ENCODE results near the gene CYTH1.

CYTH1 gene

DNA sequence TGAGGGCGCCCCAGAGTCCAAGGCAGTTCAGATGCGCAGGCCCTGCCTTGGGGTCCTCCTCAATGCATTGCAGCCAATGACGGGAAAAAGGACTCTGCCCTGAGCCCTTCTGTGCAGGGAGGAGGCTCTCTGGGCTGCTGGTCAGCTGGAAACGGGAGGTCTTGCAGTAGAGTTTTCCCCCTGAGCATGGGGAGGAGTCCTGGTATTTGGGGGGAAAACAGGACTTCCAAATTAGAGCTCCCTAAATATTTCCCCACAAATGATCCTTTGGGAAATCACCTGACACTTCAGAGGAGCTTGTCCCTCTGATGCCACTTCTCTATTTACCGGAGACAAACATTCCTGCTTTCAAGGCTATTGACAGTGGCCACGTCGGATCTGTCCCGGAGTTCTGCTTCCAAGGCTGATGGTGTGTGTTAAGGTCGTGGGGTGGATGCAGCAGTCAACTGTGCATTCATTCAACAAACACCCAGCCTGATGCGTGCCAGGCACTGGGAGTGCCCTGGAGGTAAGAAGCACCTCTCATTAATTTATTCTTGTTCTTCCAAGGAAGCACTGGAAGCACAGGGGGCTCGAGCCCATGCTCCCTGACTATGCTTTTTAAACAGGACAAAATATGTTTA lies 131.9 kb downstream of the CYTH1 start:
- H3K36me3 ChIP-seq (ENCODE audit: insufficient read depth, low read length): no peaks in the 10 kb centered on the region
- H3K9ac ChIP-seq (ENCODE audit: low read depth, low read length): no peak overlapping the region
- no peaks in the 10 kb centered on the region for H3K27me3 ChIP-seq (ENCODE audit: insufficient read depth, low read length)
- H3K27ac ChIP-seq (ENCODE audit: low read depth, low read length): no peak overlapping the region
- 85% methylated on average over 11 of the region's 11 CpGs for WGBS
- H3K4me1 ChIP-seq (ENCODE audit: insufficient read depth, low read length): no peaks in the 10 kb centered on the region
- no peaks in the 10 kb centered on the region for H3K9me3 ChIP-seq (ENCODE audit: insufficient read depth, low read depth, low read length)
- H3K4me3 ChIP-seq (ENCODE audit: low read length): no peak overlapping the region

DNA sequence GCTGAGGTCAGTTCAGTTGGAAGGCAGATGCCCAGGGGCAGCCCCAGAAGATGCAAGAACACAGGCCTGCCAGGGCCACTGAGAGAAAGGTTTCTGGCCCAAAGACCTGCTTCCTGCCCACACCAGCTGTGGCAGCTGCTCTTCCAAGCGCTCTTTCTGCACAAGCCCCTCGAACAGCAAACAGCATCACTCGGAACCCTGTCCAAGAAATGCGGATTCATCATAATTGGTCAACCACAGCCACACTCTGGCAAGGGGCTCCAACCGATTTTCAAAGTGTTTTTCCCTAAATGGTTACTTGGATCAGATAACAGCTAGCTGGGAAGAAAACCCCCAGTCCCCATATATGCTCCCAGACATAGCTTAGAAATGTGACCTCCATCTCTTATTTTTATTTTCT lies 133.8 kb downstream of the CYTH1 start:
- Histone ChIP-seq H3K27me3 (ENCODE audit: insufficient read depth, low read length) (no peaks in the 10 kb centered on the region), H3K27ac (ENCODE audit: low read depth, low read length) (no peak overlapping the region), H3K4me3 (ENCODE audit: low read length) (no peak overlapping the region), H3K9me3 (ENCODE audit: insufficient read depth, low read depth, low read length) (no peaks in the 10 kb centered on the region), H3K9ac (ENCODE audit: low read depth, low read length) (no peak overlapping the region), H3K4me1 (ENCODE audit: insufficient read depth, low read length) (no peaks in the 10 kb centered on the region), H3K36me3 (ENCODE audit: insufficient read depth, low read length) (no peaks in the 10 kb centered on the region)
- 76% methylated on average over 5 of the region's 5 CpGs for WGBS

- Histone ChIP-seq H3K9me3 (ENCODE audit: insufficient read depth, low read depth, low read length) (no peaks in the 10 kb centered on the region), H3K27me3 (ENCODE audit: insufficient read depth, low read length) (no peaks in the 10 kb centered on the region), H3K36me3 (ENCODE audit: insufficient read depth, low read length) (no peaks in the 10 kb centered on the region), H3K4me3 (ENCODE audit: low read length) (no peak overlapping the region), H3K27ac (ENCODE audit: low read depth, low read length) (no peak overlapping the region), H3K4me1 (ENCODE audit: insufficient read depth, low read length) (no peaks in the 10 kb centered on the region), H3K9ac (ENCODE audit: low read depth, low read length) (no peak overlapping the region)
- 91% methylated on average over 8 of the region's 8 CpGs for WGBS
These were observed 135.0 kb downstream of the CYTH1 start for GRCh38 chr17:78647032-78647431.

- Histone ChIP-seq H3K27me3 (ENCODE audit: insufficient read depth, low read length) (no peaks in the 10 kb centered on the region), H3K36me3 (ENCODE audit: insufficient read depth, low read length) (no peaks in the 10 kb centered on the region), H3K27ac (ENCODE audit: low read depth, low read length) (no peak overlapping the region), H3K9me3 (ENCODE audit: insufficient read depth, low read depth, low read length) (no peaks in the 10 kb centered on the region), H3K4me1 (ENCODE audit: insufficient read depth, low read length) (no peaks in the 10 kb centered on the region), H3K9ac (ENCODE audit: low read depth, low read length) (no peak overlapping the region), H3K4me3 (ENCODE audit: low read length) (no peak overlapping the region)
- WGBS: 84% methylated on average over 30 of the region's 30 CpGs
These were observed 136.4 kb downstream of the CYTH1 start for GRCh38 chr17:78645421-78646295.

DNA sequence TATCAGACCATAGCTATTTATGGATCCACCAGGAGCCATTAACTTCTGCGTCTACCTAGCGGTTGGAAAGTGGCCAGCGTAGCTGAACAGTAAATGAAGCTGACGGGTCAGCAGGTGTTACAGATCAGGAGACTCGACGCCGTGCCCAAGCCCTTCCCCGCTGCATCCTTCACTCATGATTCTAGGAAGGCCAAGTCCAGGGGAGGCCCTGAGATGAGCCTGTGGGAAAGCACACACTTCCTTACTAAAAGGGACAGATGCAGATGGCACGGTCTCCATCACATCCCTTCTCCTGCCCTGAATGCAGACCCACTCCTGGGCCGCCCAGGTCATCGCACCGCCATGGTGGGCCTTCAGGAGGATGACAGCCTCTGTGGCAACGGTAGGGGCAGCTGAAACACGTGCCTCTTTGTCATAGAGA lies 137.1 kb downstream of the CYTH1 start:
- no peaks in the 10 kb centered on the region for H3K4me1 ChIP-seq (ENCODE audit: insufficient read depth, low read length)
- H3K27me3 ChIP-seq (ENCODE audit: insufficient read depth, low read length): no peaks in the 10 kb centered on the region
- H3K27ac ChIP-seq (ENCODE audit: low read depth, low read length): no peak overlapping the region
- H3K4me3 ChIP-seq (ENCODE audit: low read length): no peak overlapping the region
- no peaks in the 10 kb centered on the region for H3K36me3 ChIP-seq (ENCODE audit: insufficient read depth, low read length)
- no peaks in the 10 kb centered on the region for H3K9me3 ChIP-seq (ENCODE audit: insufficient read depth, low read depth, low read length)
- H3K9ac ChIP-seq (ENCODE audit: low read depth, low read length): no peak overlapping the region
- WGBS: 95% methylated on average over 14 of the region's 14 CpGs

- H3K27ac ChIP-seq (ENCODE audit: low read depth, low read length): no peak overlapping the region
These were observed 137.8 kb downstream of the CYTH1 start for GRCh38 chr17:78644224-78644623.

GRCh38 chr17:78643326-78643725 lies 138.7 kb downstream of the CYTH1 start:
- Histone ChIP-seq H3K4me1 (ENCODE audit: insufficient read depth, low read length) (no peaks in the 10 kb centered on the region), H3K36me3 (ENCODE audit: insufficient read depth, low read length) (no peaks in the 10 kb centered on the region), H3K9ac (ENCODE audit: low read depth, low read length) (no peak overlapping the region), H3K9me3 (ENCODE audit: insufficient read depth, low read depth, low read length) (no peaks in the 10 kb centered on the region), H3K27ac (ENCODE audit: low read depth, low read length) (no peak overlapping the region), H3K27me3 (ENCODE audit: insufficient read depth, low read length) (no peaks in the 10 kb centered on the region), H3K4me3 (ENCODE audit: low read length) (no peak overlapping the region)
- WGBS: 85% methylated on average over 13 of the region's 13 CpGs

More at GRCh38 chr17:78644224-78644623, 137.8 kb downstream of the CYTH1 start:
- no peaks in the 10 kb centered on the region for H3K9me3 ChIP-seq (ENCODE audit: insufficient read depth, low read depth, low read length)
- no peaks in the 10 kb centered on the region for H3K27me3 ChIP-seq (ENCODE audit: insufficient read depth, low read length)
- no peaks in the 10 kb centered on the region for H3K4me1 ChIP-seq (ENCODE audit: insufficient read depth, low read length)
- 80% methylated on average over 8 of the region's 8 CpGs for WGBS
- H3K4me3 ChIP-seq (ENCODE audit: low read length): no peak overlapping the region
- no peaks in the 10 kb centered on the region for H3K36me3 ChIP-seq (ENCODE audit: insufficient read depth, low read length)
- H3K9ac ChIP-seq (ENCODE audit: low read depth, low read length): no peak overlapping the region

GRCh38 chr17:78642707-78643106 lies 139.4 kb downstream of the CYTH1 start:
- no peaks in the 10 kb centered on the region for H3K27me3 ChIP-seq (ENCODE audit: insufficient read depth, low read length)
- no peak overlapping the region for H3K9ac ChIP-seq (ENCODE audit: low read depth, low read length)
- H3K4me1 ChIP-seq (ENCODE audit: insufficient read depth, low read length): no peaks in the 10 kb centered on the region
- WGBS: no CpG with 5 or more reads among the region's 1 CpG
- H3K9me3 ChIP-seq (ENCODE audit: insufficient read depth, low read depth, low read length): no peaks in the 10 kb centered on the region
- no peak overlapping the region for H3K4me3 ChIP-seq (ENCODE audit: low read length)
- no peak overlapping the region for H3K27ac ChIP-seq (ENCODE audit: low read depth, low read length)
- H3K36me3 ChIP-seq (ENCODE audit: insufficient read depth, low read length): no peaks in the 10 kb centered on the region

- Histone ChIP-seq H3K4me3 (ENCODE audit: low read length) (no peak overlapping the region), H3K4me1 (ENCODE audit: insufficient read depth, low read length) (no peaks in the 10 kb centered on the region), H3K9ac (ENCODE audit: low read depth, low read length) (no peak overlapping the region), H3K9me3 (ENCODE audit: insufficient read depth, low read depth, low read length) (no peaks in the 10 kb centered on the region), H3K27ac (ENCODE audit: low read depth, low read length) (no peak overlapping the region), H3K27me3 (ENCODE audit: insufficient read depth, low read length) (no peaks in the 10 kb centered on the region), H3K36me3 (ENCODE audit: insufficient read depth, low read length) (no peaks in the 10 kb centered on the region)
- WGBS: 95% methylated on average over 18 of the region's 18 CpGs
These were observed 140.4 kb downstream of the CYTH1 start for GRCh38 chr17:78641666-78642065.

DNA sequence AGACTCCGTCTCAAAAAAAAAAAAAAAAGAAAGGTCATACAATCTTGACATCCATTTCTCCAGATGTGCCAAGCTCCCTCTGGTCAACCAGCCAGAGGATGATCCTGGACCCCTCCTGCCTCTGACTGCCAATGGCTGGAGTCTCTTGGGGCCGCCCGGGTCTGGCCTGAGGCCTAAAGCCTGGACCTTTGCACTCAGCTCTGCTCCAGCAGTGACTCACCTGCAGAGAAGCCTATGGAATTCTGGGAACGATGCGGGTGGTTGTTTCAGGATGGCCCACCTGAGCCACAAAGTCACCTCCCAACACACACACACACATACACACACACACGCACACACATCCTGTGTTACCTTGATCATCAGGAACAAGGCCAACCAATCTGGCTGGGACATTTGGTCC lies 140.8 kb downstream of the CYTH1 start:
- no peak overlapping the region for H3K9ac ChIP-seq (ENCODE audit: low read depth, low read length)
- no peaks in the 10 kb centered on the region for H3K4me1 ChIP-seq (ENCODE audit: insufficient read depth, low read length)
- H3K27ac ChIP-seq (ENCODE audit: low read depth, low read length): no peak overlapping the region
- 86% methylated on average over 6 of the region's 6 CpGs for WGBS
- H3K4me3 ChIP-seq (ENCODE audit: low read length): no peak overlapping the region
- no peaks in the 10 kb centered on the region for H3K9me3 ChIP-seq (ENCODE audit: insufficient read depth, low read depth, low read length)
- no peaks in the 10 kb centered on the region for H3K27me3 ChIP-seq (ENCODE audit: insufficient read depth, low read length)
- no peaks in the 10 kb centered on the region for H3K36me3 ChIP-seq (ENCODE audit: insufficient read depth, low read length)

DNA sequence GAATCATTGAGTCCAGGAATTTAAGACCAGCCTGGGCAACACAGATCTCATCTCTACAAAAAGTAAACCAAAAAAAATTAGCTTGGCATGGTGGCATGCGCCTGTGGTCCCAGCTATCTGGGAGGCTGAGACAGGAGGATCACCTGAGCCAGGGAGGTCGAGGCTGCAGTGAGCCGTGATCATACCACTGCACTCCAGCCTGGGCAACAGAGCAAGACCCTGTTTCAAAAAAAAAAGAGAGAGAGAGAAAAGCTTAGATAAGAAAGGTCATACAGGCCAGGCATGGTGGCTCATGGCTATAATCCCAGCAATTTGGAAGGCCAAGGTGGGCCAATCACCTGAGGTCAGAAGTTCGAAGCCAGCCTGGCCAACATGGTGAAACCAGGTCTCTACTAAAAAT lies 141.4 kb downstream of the CYTH1 start:
- H3K27me3 ChIP-seq (ENCODE audit: insufficient read depth, low read length): no peaks in the 10 kb centered on the region
- no peaks in the 10 kb centered on the region for H3K36me3 ChIP-seq (ENCODE audit: insufficient read depth, low read length)
- no peak overlapping the region for H3K27ac ChIP-seq (ENCODE audit: low read depth, low read length)
- H3K9me3 ChIP-seq (ENCODE audit: insufficient read depth, low read depth, low read length): no peaks in the 10 kb centered on the region
- no peak overlapping the region for H3K4me3 ChIP-seq (ENCODE audit: low read length)
- no peaks in the 10 kb centered on the region for H3K4me1 ChIP-seq (ENCODE audit: insufficient read depth, low read length)
- WGBS: 86% methylated on average over 4 of the region's 4 CpGs
- H3K9ac ChIP-seq (ENCODE audit: low read depth, low read length): no peak overlapping the region

Measured in HUES64 (cell line).